ENCODE results near the gene CCDC187. TPM values are rescaled to one million over a fixed set of nuclear protein-coding genes. Genes with fewer than 3 reads are reported as not detected.

CCDC187 gene
- polyA plus RNA-seq, 1 donor from 2014 or later = not detected

- TF ChIP-seq CTCF (IDR thresholded peaks at IDR 0.05; ENCODE audit: poor library complexity, severe bottlenecking) (no peak), RAD21 (conservative IDR thresholded peaks at IDR 0.05) (no peak), POLR2AphosphoS5 (IDR thresholded peaks at IDR 0.05) (no peak), EZH2 (IDR thresholded peaks at IDR 0.05; ENCODE audit: borderline replicate concordance, insufficient read depth, low read length, poor library complexity, severe bottlenecking) (no peak), REST (IDR thresholded peaks at IDR 0.05; ENCODE audit: borderline replicate concordance) (no peak), TAF1 (IDR thresholded peaks at IDR 0.05; ENCODE audit: low read depth) (no peak)
Observed at GRCh38 chr9:136209786-136210185, 94.1 kb downstream of the CCDC187 start.

GRCh38 chr9:136209232-136209631 lies 94.7 kb downstream of the CCDC187 start:
- H4K20me1 ChIP-seq (ENCODE audit: insufficient read depth) = no peaks in the 10 kb centered on the region
- H3K27me3 ChIP-seq (ENCODE audit: insufficient read depth, low read depth, low read length) = peaks cover 22% of the 10 kb centered on the region
- no peak overlapping the region for H3K9ac ChIP-seq (ENCODE audit: low read length)

More at GRCh38 chr9:136209786-136210185, 94.1 kb downstream of the CCDC187 start:
- peaks cover 16% of the 10 kb centered on the region for H3K27me3 ChIP-seq (ENCODE audit: insufficient read depth, low read depth, low read length)
- H3K27ac ChIP-seq (ENCODE audit: low read length) = no peak overlapping the region
- H2AFZ ChIP-seq (ENCODE audit: low read depth, low read length) = no peak overlapping the region
- H3K9me3 ChIP-seq (ENCODE audit: low read length) = no peaks in the 10 kb centered on the region
- no peak overlapping the region for H3K4me3 ChIP-seq (ENCODE audit: low read length)
- H3K9me2 ChIP-seq (ENCODE audit: insufficient read depth, low read length) = no peaks in the 10 kb centered on the region
- no peak overlapping the region for H3K9ac ChIP-seq (ENCODE audit: low read length)
- H3F3A ChIP-seq (ENCODE audit: insufficient read depth, low read length, poor library complexity, severe bottlenecking) = no peaks in the 10 kb centered on the region
- no peak overlapping the region for H3K4me2 ChIP-seq (ENCODE audit: low read length)
- no peaks in the 10 kb centered on the region for H3K79me2 ChIP-seq (replicated peaks; ENCODE audit: insufficient read depth, low read length)
- no peaks in the 10 kb centered on the region for H4K20me1 ChIP-seq (ENCODE audit: insufficient read depth)
- peaks cover 6% of the 10 kb centered on the region for H3K36me3 ChIP-seq (ENCODE audit: insufficient read depth, low read length)

More at GRCh38 chr9:136209232-136209631, 94.7 kb downstream of the CCDC187 start:
- Histone ChIP-seq H3K4me2 (ENCODE audit: low read length) (no peak overlapping the region), H3K27ac (ENCODE audit: low read length) (no peak overlapping the region), H3K79me2 (replicated peaks; ENCODE audit: insufficient read depth, low read length) (no peaks in the 10 kb centered on the region), H3K36me3 (ENCODE audit: insufficient read depth, low read length) (peaks cover 2% of the 10 kb centered on the region), H2AFZ (ENCODE audit: low read depth, low read length) (no peak overlapping the region), H3F3A (ENCODE audit: insufficient read depth, low read length, poor library complexity, severe bottlenecking) (no peaks in the 10 kb centered on the region), H3K9me3 (ENCODE audit: low read length) (no peaks in the 10 kb centered on the region), H3K9me2 (ENCODE audit: insufficient read depth, low read length) (no peaks in the 10 kb centered on the region), H3K4me3 (ENCODE audit: low read length) (no peak overlapping the region)
- TF ChIP-seq TAF1 (IDR thresholded peaks at IDR 0.05; ENCODE audit: low read depth) (no peak), CTCF (IDR thresholded peaks at IDR 0.05; ENCODE audit: poor library complexity, severe bottlenecking) (no peak), SMC3 (conservative IDR thresholded peaks at IDR 0.05; ENCODE audit: poor library complexity) (no peak), EP300 (conservative IDR thresholded peaks at IDR 0.05; ENCODE audit: poor library complexity, severe bottlenecking) (no peak), POLR2AphosphoS5 (IDR thresholded peaks at IDR 0.05) (no peak), EZH2 (IDR thresholded peaks at IDR 0.05; ENCODE audit: borderline replicate concordance, insufficient read depth, low read length, poor library complexity, severe bottlenecking) (no peak), MXI1 (conservative IDR thresholded peaks at IDR 0.05; ENCODE audit: poor library complexity, severe bottlenecking) (no peak), REST (IDR thresholded peaks at IDR 0.05; ENCODE audit: borderline replicate concordance) (no peak), RAD21 (conservative IDR thresholded peaks at IDR 0.05) (no peak)

Data from neural cell (in vitro differentiated cells).